GM18508 (cell line): ENCODE data around the gene GLG1.
"Not testable (repeated sequence)": the region's sequence is repeated elsewhere in the genome, so short reads cannot be mapped to it uniquely, and the experiment has no call there.

ENCODE experiments used
- ATAC-seq: cut with Tn5 transposase; IDR thresholded peaks from one replicate; pipeline ENCODE4 v1.9.1; 2021; ENCODE audit warnings: moderate number of reproducible peaks; ENCODE audit not compliant: insufficient read depth, unreplicated experiment

The GLG1 gene

GRCh38 chr16:74546112-74546511, 60.8 kb downstream of the GLG1 start:
- ATAC-seq: not testable (repeated sequence)

- ATAC-seq: not testable (repeated sequence)
These were observed 63.9 kb downstream of the GLG1 start for GRCh38 chr16:74542911-74543578.

GRCh38 chr16:74540663-74541062, 66.3 kb downstream of the GLG1 start:
- not testable (repeated sequence) for ATAC-seq

- not testable (repeated sequence) for ATAC-seq
These were observed 68.1 kb downstream of the GLG1 start for GRCh38 chr16:74538801-74539200.

DNA sequence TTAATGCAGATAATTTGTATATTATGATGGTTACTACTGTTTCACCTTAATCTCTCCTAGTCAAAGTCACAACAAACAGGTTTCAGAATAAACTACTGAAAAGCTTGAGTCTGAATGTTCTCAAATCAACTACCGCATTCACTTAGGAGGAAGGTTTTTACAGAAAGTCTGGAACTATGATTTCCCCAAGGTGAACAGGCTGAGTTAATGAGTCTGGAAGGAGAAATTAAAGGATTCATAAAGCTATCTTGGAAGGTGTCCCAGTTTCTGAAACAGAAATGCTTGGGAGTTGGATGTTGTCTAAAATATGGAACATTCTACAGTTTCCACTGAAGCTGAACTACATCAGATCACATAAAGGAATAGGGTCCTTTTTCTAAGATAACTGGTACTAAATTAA, 69.2 kb downstream of the GLG1 start:
- not testable (repeated sequence) for ATAC-seq

DNA sequence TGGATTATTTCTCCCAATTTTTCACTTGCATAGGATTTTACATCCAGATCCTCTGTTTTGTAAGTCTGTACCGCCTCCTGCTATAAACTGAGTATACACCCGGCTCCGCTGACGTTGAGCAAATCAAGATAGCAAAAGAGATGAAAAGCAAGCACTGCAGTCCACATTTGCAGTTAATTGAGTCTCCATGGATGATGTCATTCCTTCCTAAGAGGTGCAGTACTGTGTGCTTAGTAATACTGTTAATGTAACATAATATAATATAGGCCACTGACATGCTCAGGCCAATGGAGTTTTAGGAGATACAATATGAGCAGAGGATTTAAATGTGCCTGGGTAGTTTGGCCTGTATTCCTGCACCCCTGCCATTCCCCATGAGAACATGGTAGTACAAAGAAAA, 72.3 kb downstream of the GLG1 start:
- not testable (repeated sequence) for ATAC-seq

DNA sequence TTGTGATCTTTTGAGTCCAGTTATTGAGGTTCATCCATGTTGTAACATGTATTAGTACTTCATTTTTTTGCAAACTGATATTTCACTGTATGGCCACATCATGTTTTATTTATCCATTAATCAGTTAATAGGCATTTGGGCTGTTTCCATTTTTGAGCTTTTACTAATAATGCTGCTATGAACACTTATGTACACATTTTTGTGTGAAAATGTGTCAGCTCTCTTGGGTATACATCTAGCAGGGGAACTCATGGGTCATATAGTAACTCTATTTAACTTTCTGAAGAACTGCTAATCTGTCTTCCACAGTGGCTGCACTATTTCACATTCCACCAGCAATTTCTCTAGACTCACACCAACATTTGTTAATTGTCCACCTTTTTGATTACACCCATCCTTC, 82.0 kb downstream of the GLG1 start:
- ATAC-seq: no peak

DNA sequence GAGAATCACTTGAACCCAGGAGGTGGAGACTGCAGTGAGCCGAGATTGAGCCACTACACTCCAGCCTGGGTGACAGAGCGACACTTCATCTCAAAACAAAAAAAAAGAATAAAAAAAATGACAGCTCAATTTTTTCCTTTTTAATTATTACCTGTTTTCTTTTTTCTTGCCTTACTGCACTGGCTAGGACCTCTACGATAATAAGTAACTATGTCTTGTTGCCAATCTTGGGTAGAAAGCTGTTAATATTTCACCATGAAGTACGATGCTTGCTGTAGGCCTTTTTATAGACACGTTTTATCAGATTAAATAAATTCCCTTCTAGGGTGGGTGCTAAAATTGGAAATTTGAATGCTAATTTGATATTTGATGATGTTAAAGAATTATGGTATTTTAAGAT, 82.8 kb downstream of the GLG1 start:
- no peak for ATAC-seq

GRCh38 chr16:74523706-74524105, 83.2 kb downstream of the GLG1 start:
- not testable (repeated sequence) for ATAC-seq

- ATAC-seq: no peak
These were observed 84.8 kb downstream of the GLG1 start for GRCh38 chr16:74522160-74522559.

DNA sequence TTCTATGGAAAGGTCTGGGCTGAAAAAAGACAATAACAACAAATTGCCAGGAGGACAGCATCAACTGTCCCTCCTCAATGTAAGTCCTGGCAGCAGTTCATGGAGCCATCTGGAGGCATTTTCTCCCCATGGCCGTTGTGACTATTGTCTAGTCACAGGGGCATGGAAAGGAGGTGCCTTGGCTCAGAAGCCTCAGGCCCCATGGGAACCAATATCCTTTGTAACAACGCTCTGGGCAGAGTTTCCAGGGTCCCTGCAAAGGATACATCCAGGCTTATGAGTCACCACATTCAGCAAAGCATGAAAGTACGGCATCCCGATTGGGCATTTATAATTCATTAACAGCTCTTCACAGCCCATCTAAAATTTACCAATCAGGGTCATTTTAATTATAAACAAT, 85.2 kb downstream of the GLG1 start:
- ATAC-seq: no peak

GRCh38 chr16:74518934-74519333, 88.0 kb downstream of the GLG1 start:
- not testable (repeated sequence) for ATAC-seq

DNA sequence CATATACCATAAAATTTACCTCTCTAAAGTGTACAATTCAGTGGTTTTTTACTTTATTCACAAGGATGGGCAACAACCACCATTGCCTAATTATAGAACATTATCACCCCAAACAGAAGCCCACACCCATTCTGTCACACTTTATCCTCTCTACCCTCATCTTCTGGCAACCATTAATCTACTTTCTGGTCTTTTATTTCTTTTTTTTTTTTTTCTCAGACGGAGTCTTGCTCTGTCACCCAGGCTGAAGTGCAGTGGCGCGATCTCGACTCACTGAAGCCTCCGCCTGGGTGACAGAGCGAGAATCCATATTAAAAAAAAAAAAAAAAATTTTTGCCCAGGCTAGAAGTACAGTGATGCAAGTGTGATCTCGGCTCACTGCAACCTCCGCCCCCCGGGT, 95.0 kb downstream of the GLG1 start:
- ATAC-seq: no peak

- no peak for ATAC-seq
These were observed 101.9 kb downstream of the GLG1 start for GRCh38 chr16:74505011-74505410.

DNA sequence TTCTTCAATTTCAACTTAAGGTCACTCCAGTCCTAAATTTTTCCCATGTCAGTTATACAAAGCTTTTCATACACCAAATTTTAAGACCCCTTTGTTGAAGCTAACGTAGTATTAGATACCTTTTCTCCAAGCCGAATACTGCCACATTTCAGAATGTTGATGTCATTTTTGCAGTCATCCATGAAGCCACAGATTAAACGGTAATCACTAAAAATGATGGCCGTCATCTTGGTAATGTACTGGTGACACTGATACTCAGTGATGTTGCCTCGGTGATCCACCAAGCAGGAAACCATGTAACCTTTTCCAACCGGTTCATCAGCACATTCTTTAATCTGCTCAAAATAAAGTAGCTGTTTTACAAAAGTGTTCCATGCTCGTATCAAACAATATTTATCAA, 103.5 kb downstream of the GLG1 start:
- ATAC-seq: no peak

DNA sequence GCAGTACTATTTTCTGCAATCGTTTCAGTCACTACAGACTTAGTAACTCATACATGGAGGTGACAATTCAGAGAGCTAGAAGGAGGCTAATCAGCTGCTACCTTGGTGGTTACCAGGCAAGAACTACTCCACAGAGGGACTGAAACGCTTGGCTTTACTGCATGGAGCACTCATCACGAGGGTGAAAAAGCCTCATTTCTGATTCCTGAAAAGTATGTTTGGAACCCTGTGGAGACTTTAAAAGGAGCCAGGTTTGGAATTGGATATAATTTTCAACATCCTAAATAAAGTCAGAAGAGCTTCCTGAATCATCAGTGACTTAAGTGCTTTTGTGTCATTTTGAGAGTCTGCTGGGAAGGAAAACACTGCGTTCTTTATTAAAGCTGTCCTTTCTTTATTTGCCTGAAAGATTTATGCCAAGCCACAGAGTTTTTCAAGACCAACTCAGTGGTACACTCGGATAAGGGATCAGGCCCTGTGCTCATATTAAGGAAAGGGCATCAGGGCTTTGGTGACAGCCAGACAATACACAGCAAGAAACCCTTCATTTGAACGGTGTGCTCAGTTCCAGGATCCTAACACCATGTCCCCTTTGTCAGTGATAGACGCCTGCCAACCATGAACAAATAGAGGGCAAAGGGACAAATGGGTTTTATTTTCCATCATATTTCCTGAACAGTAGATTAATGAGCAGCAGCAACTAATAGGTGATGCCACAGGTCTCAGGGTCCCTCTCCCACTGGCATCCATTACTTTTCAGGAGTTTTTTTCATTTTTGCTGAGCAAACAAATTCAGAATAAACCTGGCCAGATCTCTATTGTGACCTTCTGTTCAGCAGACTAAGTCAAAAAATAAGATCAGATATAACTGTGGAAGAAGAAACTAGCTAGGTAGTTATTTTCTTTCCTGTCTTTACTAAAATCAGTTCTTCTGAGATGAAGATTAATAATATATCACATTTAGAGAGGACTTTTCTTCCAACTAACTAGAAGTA, 105.1 kb downstream of the GLG1 start:
- no peak for ATAC-seq

- ATAC-seq: no peak
These were observed 106.0 kb downstream of the GLG1 start for GRCh38 chr16:74500907-74501306.

- no peak for ATAC-seq
These were observed 107.8 kb downstream of the GLG1 start for GRCh38 chr16:74499114-74499513.

DNA sequence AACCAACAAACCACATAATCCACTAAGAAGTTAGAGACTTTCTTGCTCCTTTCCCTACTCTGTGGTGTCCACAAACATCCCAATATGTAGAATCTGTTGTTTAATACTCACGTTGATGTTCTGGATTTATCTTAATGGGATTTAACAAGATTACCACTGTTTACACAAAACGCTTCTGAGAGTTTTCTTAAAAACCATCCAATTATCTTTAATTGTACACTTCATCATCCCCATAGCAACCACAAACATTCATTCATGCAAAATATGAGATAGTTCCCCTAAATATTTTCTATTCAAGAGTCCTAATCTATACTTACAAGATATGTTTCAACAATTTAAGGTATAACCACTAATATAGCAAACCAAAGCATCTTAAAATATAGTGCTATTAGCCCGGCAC, 109.2 kb downstream of the GLG1 start:
- no peak for ATAC-seq

DNA sequence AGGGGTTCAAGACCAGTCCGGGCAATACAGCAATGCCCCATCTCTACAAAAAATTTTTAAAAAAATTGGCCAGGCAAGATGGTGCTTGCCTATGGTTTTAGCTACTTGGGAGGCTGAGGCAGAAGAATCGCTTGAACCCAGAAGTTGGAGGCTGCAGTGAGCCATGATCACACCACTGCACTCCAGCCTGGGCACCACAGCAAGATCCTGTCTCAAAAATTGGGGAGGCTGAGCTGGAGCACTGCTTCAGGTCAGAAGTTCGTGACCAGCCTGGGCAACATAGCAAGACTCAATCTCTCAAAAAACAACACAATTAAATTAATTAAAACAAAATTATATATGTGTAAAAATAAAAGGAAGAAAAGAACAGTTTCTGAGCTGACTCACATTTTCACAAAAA, 110.9 kb downstream of the GLG1 start:
- no peak for ATAC-seq

DNA sequence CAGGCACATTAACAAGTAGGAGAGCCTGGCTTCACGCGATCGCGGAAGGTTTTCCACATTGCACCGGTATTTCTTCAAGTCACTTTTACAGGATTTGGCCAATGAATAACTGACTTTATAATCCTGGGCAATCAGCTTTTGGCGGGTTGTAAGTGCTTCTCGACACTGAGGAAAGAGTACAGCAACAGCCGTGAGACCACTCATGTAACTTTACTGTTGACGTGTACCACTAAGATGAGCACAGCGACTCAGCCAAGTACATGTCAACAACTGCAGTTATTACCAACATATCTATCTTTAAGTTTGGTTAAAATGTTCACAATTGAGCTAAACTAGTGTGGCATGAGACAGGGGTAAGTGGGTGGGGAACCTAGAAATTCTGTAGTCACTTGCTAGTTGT, 113.9 kb downstream of the GLG1 start:
- no peak for ATAC-seq
